Omental fat pad (tissue), 4 donors: ENCODE data around the gene THRA. TPM values are rescaled to one million over a fixed set of nuclear protein-coding genes. Genes with fewer than 3 reads are reported as not detected.

Source experiments
- ATAC-seq: fragments of 150-250 bp; one replicate; pipeline ENCODE4 v1.9.1; 2016; ENCODE audit warnings: mild to moderate bottlenecking, moderate library complexity; ENCODE audit not compliant: low FRiP score
- DNase-seq: peaks from one replicate; pipeline ENCODE4 v3.0.0-alpha.2; 2019; ENCODE audit warnings: low spot score
- total RNA-seq, 4 donors: library from RNA; depleted of rRNA; stranded (reverse); fragments of >200 nt; gene quantifications; one replicate each; pipeline ENCODE4 v1.1.0, GENCODE V29; 2016
- TF ChIP-seq, protein P1 (sequence below), 3 donors: fragments of 450-650 bp; IDR thresholded peaks; one replicate each; pipeline ENCODE4 v1.5.1; 2016 to 2017; ENCODE audit warnings: antibody characterized with exemption in 3 of 3, mild to moderate bottlenecking in 3 of 3, moderate library complexity in 2 of 3

Gene THRA
- total RNA-seq, 4 donors from 2014 or later: 35.7 to 87.2 (median 55.2) TPM

DNA sequence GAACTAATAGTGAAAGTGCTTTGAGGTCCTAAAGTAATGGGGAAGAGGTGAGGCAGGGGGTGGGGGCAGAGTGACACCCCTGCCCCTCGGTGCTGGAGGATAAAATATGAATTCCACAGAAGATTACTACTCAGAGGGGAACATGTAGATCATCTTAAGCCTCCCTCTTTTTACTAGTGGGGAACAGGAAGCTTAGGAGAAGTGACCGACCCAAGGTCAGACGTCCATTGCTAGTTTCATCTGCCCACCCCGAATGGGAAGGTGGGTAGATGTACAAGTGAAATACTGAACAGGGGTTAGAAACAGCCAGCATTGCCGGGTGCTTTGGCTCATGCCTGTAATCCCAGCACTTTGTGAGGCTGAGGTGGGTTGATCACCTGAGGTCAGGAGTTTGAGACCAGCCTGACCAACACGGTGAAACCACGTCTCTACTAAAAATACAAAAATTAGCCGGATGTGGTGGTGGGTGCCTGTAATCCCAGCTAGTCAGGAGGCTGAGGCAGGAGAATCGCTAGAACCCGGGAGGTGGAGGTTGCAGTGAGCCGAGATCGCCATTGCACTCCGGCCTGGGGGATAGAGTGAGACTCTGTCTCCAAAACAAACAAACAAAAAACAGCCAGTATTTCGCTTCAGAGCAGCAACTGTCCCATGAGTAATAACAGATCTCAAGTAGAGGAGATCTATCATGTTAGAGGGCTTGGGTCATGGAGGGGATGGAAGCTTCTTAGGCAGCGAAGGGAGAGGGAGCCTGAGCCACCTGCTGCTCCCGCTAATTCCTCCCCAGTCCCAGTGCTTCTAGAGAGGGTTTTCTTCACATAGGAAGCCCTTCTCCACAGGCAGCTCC lies 38.8 kb downstream of the THRA start:
- no peak for DNase-seq
- TF ChIP-seq, protein P1, sequence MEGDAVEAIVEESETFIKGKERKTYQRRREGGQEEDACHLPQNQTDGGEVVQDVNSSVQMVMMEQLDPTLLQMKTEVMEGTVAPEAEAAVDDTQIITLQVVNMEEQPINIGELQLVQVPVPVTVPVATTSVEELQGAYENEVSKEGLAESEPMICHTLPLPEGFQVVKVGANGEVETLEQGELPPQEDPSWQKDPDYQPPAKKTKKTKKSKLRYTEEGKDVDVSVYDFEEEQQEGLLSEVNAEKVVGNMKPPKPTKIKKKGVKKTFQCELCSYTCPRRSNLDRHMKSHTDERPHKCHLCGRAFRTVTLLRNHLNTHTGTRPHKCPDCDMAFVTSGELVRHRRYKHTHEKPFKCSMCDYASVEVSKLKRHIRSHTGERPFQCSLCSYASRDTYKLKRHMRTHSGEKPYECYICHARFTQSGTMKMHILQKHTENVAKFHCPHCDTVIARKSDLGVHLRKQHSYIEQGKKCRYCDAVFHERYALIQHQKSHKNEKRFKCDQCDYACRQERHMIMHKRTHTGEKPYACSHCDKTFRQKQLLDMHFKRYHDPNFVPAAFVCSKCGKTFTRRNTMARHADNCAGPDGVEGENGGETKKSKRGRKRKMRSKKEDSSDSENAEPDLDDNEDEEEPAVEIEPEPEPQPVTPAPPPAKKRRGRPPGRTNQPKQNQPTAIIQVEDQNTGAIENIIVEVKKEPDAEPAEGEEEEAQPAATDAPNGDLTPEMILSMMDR (IDR thresholded peaks at IDR 0.05): no peak

DNA sequence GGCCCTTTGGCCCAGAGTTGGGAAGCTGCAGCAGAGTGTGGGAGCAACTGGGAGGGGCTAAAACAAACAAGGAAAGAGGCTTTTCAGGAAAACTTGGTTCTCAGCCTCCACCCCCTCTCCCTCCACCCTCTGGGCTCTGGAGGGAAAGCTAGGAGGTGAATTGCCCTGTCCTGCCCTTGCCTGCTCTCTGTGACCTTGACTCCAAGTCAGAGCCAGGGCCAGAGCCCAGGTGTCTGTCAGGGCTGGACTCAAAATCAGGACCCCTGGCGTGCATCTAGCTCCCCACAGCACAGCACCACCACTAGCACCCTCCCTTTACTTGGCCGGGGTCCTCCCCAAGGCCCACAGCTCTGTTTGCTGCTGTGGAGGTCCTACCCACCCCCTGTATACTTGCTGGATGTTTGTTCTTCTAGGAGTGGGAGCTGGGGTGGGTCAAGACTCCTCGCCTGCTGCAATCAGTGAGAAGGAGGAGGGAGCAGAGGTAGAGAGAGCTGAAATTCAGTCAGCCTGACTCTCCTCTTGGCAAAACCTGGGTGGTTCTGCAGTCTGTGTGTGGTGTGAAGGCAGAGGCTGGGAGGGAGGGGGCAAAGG lies 40.4 kb downstream of the THRA start:
- TF ChIP-seq, protein P1 (IDR thresholded peaks at IDR 0.05): no peak
- ATAC-seq: no peak
- DNase-seq: no peak

More for the DNA sequence above, 38.8 kb downstream of the THRA start:
- no peak for ATAC-seq

DNA sequence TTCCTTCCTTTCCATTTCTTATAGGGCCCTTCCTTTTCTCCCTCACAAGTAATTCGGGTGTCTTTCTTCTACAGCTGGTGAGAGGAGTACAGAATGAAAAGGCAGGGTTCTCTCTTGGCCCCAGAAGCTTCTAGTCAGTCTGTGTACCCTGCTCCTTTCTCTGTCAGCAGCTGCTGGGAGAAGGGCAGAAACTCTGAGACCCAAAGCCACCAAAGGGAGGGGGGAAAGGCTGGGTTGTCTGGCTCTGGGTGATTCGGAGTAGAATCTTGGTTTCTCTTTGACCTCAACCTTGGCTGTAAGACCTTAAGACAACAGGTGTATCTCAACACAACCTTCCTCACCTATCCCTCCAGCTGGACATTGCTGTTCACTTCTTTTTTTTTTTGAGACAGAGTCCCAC lies 40.9 kb downstream of the THRA start:
- TF ChIP-seq, protein P1 (IDR thresholded peaks at IDR 0.05): no peak
- DNase-seq: no peak

DNA sequence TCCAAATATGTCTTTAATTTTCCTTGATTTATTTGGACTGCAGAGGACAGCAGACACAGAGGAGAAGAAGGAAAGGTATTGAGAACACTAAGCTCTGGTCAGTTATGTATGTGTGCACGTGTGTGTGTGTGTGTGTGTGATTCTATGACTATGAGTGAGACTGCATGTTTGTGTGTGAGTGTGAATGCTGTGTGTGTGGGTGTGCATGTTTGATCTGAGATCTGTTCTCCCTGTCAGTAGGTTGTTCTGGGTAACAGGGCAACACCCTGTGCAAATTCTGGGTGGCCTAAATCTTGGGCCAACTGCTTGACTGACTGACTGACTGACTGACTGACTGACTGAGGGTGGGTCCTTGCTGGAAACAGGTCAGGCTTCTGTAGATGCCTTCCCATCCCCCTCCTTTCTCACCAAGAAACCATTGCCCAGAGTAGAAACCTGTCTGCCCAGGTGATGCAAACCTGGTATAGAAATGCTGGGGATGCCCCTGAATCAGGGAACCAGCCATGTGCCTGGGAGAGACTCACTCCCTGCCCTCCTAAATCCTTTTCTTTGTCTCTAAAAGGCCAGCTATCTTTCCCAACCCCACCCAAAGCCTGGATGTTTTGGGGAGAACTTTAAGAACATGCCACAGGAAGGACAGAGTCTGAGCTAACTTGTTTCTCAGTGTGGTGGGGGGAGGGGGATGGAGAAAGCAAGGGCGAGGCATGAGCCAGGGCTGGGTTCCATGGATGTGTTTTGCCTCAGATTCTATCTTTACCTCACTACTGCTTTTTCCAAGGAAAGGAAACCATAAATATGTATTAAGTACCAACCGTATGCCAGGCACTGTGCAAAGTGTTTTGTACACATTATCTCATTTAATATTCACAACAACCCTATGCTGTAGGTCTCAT lies 42.1 kb downstream of the THRA start:
- TF ChIP-seq, protein P1 (IDR thresholded peaks at IDR 0.05): no peak
- ATAC-seq (no peak), DNase-seq (no peak)

More for the DNA sequence above, 40.9 kb downstream of the THRA start:
- no peak for ATAC-seq

DNA sequence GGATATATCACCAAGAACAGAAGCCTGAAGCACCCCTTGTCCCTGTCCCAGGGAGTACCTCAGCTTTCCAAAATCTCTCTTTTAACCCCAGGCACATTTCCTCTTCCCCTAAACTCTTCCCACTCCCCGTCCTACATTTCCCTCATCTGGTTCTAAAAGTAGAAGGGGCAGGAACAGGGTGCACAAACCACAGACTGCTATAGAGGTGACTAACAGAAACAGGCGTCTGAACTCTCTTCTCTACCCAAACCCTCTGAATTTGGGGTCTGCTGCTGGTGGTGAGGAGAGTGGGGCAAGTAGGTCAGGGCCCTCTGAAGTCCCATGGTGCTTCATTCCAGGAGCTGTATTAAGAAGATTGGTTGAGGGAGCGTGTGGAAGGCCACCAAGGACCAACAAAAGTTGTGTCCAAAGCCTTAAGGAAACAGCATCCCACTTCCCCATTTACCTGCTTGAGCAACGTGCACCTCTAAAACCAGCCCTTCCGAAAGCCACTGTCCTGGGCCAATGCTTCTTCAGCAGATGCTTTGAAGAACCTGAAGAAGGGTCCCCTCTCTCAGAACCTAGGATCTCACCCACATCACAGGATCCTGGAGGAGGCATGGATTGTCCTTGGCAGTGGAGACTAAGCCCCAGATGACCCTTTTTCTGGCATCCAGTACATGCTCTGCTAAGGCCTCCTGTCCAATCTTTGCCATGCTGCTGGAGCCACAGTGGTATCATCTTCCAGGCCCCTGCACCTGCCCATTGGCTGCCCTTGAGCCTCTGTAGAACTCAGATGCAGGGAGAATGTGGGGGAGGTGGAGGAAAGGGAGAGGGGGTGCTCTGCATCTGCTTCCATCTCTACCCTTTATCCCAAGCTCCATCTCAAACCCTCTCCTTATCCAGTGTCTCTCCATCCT lies 43.3 kb downstream of the THRA start:
- TF ChIP-seq, protein P1 (IDR thresholded peaks at IDR 0.05): no peak
- ATAC-seq (no peak), DNase-seq (no peak)
